Measurements from ENCODE around the gene SYTL5.

Gene SYTL5

DNA sequence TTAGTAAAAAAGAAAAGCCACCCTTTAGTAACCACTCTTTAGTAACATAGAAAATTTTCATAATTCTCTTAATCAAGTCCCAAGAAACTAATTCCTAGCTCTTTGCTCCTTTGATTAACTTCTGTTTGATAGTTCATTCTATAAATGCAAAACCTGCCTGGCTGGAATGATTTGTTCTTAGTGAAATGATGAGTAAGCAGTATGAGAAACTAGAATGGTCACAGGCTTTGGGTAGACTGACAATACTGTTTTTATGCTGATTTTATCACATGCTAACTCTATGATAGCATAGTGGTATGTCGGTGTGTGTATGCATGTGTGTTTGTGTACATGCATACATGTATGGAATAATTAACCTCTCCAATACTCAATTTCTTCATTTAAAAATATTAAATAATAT lies 81.2 kb downstream of the SYTL5 start:
- DNase-seq = no peak
- TF ChIP-seq POLR2A (IDR thresholded peaks at IDR 0.05; ENCODE audit: low read length) (no peak), GATA1 (IDR thresholded peaks at IDR 0.05; ENCODE audit: low read depth, low read length) (no peak)

- no peak for TF ChIP-seq GATA1 (IDR thresholded peaks at IDR 0.05; ENCODE audit: low read depth, low read length)
- TF ChIP-seq POLR2A (IDR thresholded peaks at IDR 0.05; ENCODE audit: low read length) = no peak
- no peak for DNase-seq
These were observed 83.0 kb downstream of the SYTL5 start for GRCh38 chrX:38089173-38089982.

GRCh38 chrX:38095971-38096529 lies 89.7 kb downstream of the SYTL5 start:
- no peak for DNase-seq
- TF ChIP-seq POLR2A (IDR thresholded peaks at IDR 0.05; ENCODE audit: low read length) (no peak), GATA1 (IDR thresholded peaks at IDR 0.05; ENCODE audit: low read depth, low read length) (no peak)

GRCh38 chrX:38099688-38100087 lies 93.3 kb downstream of the SYTL5 start:
- TF ChIP-seq GATA1 (IDR thresholded peaks at IDR 0.05; ENCODE audit: low read depth, low read length) = no peak
- TF ChIP-seq POLR2A (IDR thresholded peaks at IDR 0.05; ENCODE audit: low read length) = no peak
- no peak for DNase-seq

DNA sequence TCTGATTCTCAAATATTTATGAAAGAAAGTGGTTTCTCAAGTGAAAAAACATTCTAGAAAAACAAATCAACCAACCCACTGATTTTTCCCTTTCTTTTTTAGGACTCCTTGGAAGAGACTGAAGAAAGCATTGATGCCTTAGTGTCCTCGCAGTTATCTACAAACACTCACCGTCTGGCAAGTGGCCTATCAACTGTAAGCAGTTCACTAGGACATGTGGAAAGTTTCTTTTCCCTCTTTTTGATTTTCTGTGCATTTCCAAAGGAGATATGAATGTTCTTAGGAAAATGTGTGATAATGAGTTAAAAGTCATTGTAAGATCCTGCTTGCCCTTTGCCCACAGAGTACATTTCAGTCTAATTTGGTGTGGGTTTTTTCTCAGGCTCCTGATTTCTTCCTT lies 95.9 kb downstream of the SYTL5 start:
- DNase-seq = no peak
- TF ChIP-seq GATA1 (IDR thresholded peaks at IDR 0.05; ENCODE audit: low read depth, low read length) = no peak
- no peak for TF ChIP-seq POLR2A (IDR thresholded peaks at IDR 0.05; ENCODE audit: low read length)

GRCh38 chrX:38102875-38103274 lies 96.5 kb downstream of the SYTL5 start:
- no peak for DNase-seq

GRCh38 chrX:38103857-38104812 lies 97.8 kb downstream of the SYTL5 start:
- TF ChIP-seq GATA1 (IDR thresholded peaks at IDR 0.05; ENCODE audit: low read depth, low read length) (no peak), POLR2A (IDR thresholded peaks at IDR 0.05; ENCODE audit: low read length) (no peak)
- DNase-seq = no peak

More at GRCh38 chrX:38102875-38103274, 96.5 kb downstream of the SYTL5 start:
- TF ChIP-seq POLR2A (IDR thresholded peaks at IDR 0.05; ENCODE audit: low read length) (no peak), GATA1 (IDR thresholded peaks at IDR 0.05; ENCODE audit: low read depth, low read length) (no peak)

DNA sequence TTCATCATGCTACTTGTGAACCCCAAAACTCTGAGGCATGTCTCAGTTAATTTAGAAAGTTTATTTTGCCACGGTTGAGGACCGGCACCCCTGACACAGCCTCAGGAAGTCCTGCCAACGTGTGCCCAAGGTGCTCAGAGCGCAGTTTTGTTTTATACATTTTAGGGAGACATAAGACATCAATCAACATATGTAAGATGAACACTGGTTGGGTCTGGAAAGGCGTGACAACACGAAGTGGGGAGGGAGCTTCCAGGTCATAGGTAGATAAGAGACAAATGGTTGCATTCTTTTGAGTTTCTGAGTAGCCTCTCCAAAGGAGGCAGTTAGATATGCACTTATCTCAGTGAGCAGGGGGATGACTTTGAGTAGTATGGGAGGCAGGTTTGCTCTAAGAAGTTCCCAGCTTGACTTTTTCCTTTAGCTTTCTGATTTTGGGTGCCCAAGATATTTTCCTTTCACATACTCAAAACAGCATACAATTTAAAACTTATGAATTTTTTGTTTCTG lies 98.9 kb downstream of the SYTL5 start:
- peak in 1 of 2 experiments; percentile 2 for DNase-seq
- no peak for TF ChIP-seq POLR2A (IDR thresholded peaks at IDR 0.05; ENCODE audit: low read length)
- no peak for TF ChIP-seq GATA1 (IDR thresholded peaks at IDR 0.05; ENCODE audit: low read depth, low read length)

- no peak for DNase-seq
- TF ChIP-seq POLR2A (IDR thresholded peaks at IDR 0.05; ENCODE audit: low read length) (no peak), GATA1 (IDR thresholded peaks at IDR 0.05; ENCODE audit: low read depth, low read length) (no peak)
These were observed 100.8 kb downstream of the SYTL5 start for GRCh38 chrX:38106991-38107655.

GRCh38 chrX:38108364-38108763 lies 102.0 kb downstream of the SYTL5 start:
- no peak for DNase-seq
- TF ChIP-seq POLR2A (IDR thresholded peaks at IDR 0.05; ENCODE audit: low read length) (no peak), GATA1 (IDR thresholded peaks at IDR 0.05; ENCODE audit: low read depth, low read length) (no peak)

- DNase-seq = no peak
- TF ChIP-seq GATA1 (IDR thresholded peaks at IDR 0.05; ENCODE audit: low read depth, low read length) (no peak), POLR2A (IDR thresholded peaks at IDR 0.05; ENCODE audit: low read length) (no peak)
These were observed 102.9 kb downstream of the SYTL5 start for GRCh38 chrX:38109042-38109898.

GRCh38 chrX:38110231-38110630 lies 103.9 kb downstream of the SYTL5 start:
- no peak for DNase-seq
- TF ChIP-seq GATA1 (IDR thresholded peaks at IDR 0.05; ENCODE audit: low read depth, low read length) (no peak), POLR2A (IDR thresholded peaks at IDR 0.05; ENCODE audit: low read length) (no peak)

All from erythroblast (primary cell).